HEK293T (cell line): ENCODE results near the gene UBE3D.

Experiments used
- ARNT ChIP-seq: fragments of 450-650 bp; IDR thresholded peaks from 2 replicates; pipeline ENCODE4 v1.6.1; 2017; ENCODE audit warnings: mild to moderate bottlenecking
- BHLHE40 ChIP-seq: fragments of 450-650 bp; IDR thresholded peaks from 2 replicates; pipeline ENCODE4 v1.6.1; 2016; ENCODE audit warnings: mild to moderate bottlenecking, moderate library complexity, borderline replicate concordance
- ELF4 ChIP-seq: fragments of 450-650 bp; IDR thresholded peaks from 2 replicates; pipeline ENCODE4 v1.6.1; 2017; ENCODE audit warnings: antibody characterized with exemption
- FOXA1 ChIP-seq: fragments of 450-650 bp; IDR thresholded peaks from 2 replicates; pipeline ENCODE4 v1.6.1; 2016; ENCODE audit warnings: mild to moderate bottlenecking
- FOXK2 ChIP-seq: fragments of 450-650 bp; IDR thresholded peaks from 2 replicates; pipeline ENCODE4 v1.6.1; 2016; ENCODE audit warnings: mild to moderate bottlenecking
- FOXM1 ChIP-seq: fragments of 450-650 bp; IDR thresholded peaks from 2 replicates; pipeline ENCODE4 v1.6.1; 2017; ENCODE audit warnings: mild to moderate bottlenecking, borderline replicate concordance
- L3MBTL2 ChIP-seq: fragments of 450-650 bp; conservative IDR thresholded peaks from 2 replicates; pipeline ENCODE4 v1.6.1; 2016; ENCODE audit warnings: mild to moderate bottlenecking
- SP1 ChIP-seq: fragments of 450-650 bp; IDR thresholded peaks from 2 replicates; pipeline ENCODE4 v1.6.1; 2017
- SUZ12 ChIP-seq: fragments of 450-650 bp; IDR thresholded peaks from 2 replicates; pipeline ENCODE4 v1.6.1; 2016; ENCODE audit warnings: mild to moderate bottlenecking
- TARDBP ChIP-seq: fragments of 450-650 bp; IDR thresholded peaks from 2 replicates; pipeline ENCODE4 v1.6.1; 2016
- ZNF384 ChIP-seq: fragments of 450-650 bp; IDR thresholded peaks from 2 replicates; pipeline ENCODE4 v1.6.1; 2016
- TF ChIP-seq, protein P1 (sequence below): fragments of 450-650 bp; IDR thresholded peaks from 2 replicates; pipeline ENCODE4 v1.6.1; 2016

DNA sequence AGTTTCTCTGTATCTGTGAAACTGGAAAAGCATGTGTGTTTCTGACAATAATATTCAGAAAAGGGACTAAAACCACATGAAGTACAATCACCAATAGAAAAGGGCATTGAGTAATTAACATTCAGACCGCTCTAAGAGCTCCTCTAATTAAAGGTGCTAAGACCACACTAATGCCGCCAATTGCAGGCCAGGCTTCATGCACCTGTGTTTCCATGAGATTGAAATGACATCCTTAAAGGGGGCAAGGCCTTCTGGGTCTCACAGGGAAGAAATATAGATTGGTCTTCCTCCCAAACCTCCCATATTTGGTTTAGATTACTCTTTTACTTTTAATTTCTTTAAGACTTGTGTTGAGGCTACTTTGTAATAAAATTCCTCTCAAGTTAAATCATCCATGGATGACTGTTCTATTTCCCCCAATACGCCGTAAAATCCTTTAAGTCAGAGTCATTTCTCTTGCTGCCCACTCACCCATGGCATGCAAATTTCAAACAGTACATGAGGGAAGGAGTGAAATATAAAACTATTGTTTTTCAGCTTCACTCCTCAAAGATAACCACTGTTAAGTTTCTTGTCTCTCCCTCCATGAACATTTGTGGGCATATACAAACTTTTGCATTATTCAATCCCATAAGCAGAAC is 110.6 kb downstream of the UBE3D start:
- no peak for TF ChIP-seq SUZ12
- no peak for TF ChIP-seq FOXM1
- no peak for TF ChIP-seq SP1
- TF ChIP-seq TARDBP, result no peak
- TF ChIP-seq ZNF384, result no peak
- TF ChIP-seq BHLHE40, result no peak
- TF ChIP-seq L3MBTL2, result no peak
- no peak for TF ChIP-seq ELF4
- no peak for TF ChIP-seq ARNT
- TF ChIP-seq, protein P1, sequence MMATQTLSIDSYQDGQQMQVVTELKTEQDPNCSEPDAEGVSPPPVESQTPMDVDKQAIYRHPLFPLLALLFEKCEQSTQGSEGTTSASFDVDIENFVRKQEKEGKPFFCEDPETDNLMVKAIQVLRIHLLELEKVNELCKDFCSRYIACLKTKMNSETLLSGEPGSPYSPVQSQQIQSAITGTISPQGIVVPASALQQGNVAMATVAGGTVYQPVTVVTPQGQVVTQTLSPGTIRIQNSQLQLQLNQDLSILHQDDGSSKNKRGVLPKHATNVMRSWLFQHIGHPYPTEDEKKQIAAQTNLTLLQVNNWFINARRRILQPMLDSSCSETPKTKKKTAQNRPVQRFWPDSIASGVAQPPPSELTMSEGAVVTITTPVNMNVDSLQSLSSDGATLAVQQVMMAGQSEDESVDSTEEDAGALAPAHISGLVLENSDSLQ, result no peak
- TF ChIP-seq FOXK2, result no peak
- no peak for TF ChIP-seq FOXA1
